HG02678 (cell line): Measurements from ENCODE around the gene THRAP3.
A peak's percentile ranks its signal among the peaks of the same experiment; 100 is the strongest.
"Not testable (repeated sequence)": the region's sequence is repeated elsewhere in the genome, so short reads cannot be mapped to it uniquely, and the experiment has no call there.

ENCODE experiments used
- ATAC-seq: cut with Tn5 transposase; IDR thresholded peaks from one replicate; pipeline ENCODE4 v1.9.1; 2021; ENCODE audit warnings: mild to moderate bottlenecking, moderate library complexity; ENCODE audit not compliant: unreplicated experiment

THRAP3 gene

GRCh38 chr1:36223996-36224536 lies at the start of gene THRAP3:
Gene THRAP3 (plus strand): TSS chr1:36224443. CDS start chr1:36282564, 58,121 bp downstream.
- ATAC-seq, result peak; percentile 93

GRCh38 chr1:36174713-36175112 lies 49.5 kb upstream of the THRAP3 start:
- ATAC-seq, result no peak

GRCh38 chr1:36175137-36176095 lies 48.8 kb upstream of the THRAP3 start:
- peak; percentile 72 for ATAC-seq

GRCh38 chr1:36176106-36176949 lies 47.9 kb upstream of the THRAP3 start:
- ATAC-seq, result no peak

GRCh38 chr1:36177589-36178431 lies 46.4 kb upstream of the THRAP3 start:
- ATAC-seq, result no peak

- no peak for ATAC-seq
These were observed 45.6 kb upstream of the THRAP3 start for GRCh38 chr1:36178471-36179219.

GRCh38 chr1:36179220-36179600 lies 45.0 kb upstream of the THRAP3 start:
- no peak for ATAC-seq

- no peak for ATAC-seq
These were observed 41.5 kb upstream of the THRAP3 start for GRCh38 chr1:36182734-36183133.

- ATAC-seq, result no peak
These were observed 40.9 kb upstream of the THRAP3 start for GRCh38 chr1:36183309-36183856.

- ATAC-seq, result peak; percentile 74
These were observed 36.2 kb upstream of the THRAP3 start for GRCh38 chr1:36187800-36188593.

- ATAC-seq, result not testable (repeated sequence)
These were observed 27.4 kb upstream of the THRAP3 start for GRCh38 chr1:36196805-36197204.

GRCh38 chr1:36198641-36199040 lies 25.6 kb upstream of the THRAP3 start:
- no peak for ATAC-seq

- ATAC-seq, result no peak
These were observed 24.1 kb upstream of the THRAP3 start for GRCh38 chr1:36199934-36200741.

- no peak for ATAC-seq
These were observed 21.2 kb upstream of the THRAP3 start for GRCh38 chr1:36203027-36203553.

GRCh38 chr1:36203554-36204346 lies 20.5 kb upstream of the THRAP3 start:
- no peak for ATAC-seq

GRCh38 chr1:36204347-36204909 lies 19.8 kb upstream of the THRAP3 start:
- ATAC-seq, result no peak
